HCT116 (cell line): Measurements from ENCODE around the gene CLEC4G. TPM values are rescaled to one million over a fixed set of nuclear protein-coding genes. Genes with fewer than 3 reads are reported as not detected.

ENCODE experiments used
- ATAC-seq: fragments of 200-7000 bp; cut with Tn5 transposase; 2 replicates; pipeline ENCODE4 v1.9.1; 2020; ENCODE audit warnings: mild to moderate bottlenecking, moderate library complexity
- BruUV-seq: library from RNA; stranded (reverse); fragments of 400-500 nt; replicated peaks from 2 replicates; lab custom pipeline; 2021; lab: Mats Ljungman, UMichigan
- CTCF ChIA-PET: fragments of 300-600 bp; sonication (Branson Sonifier 250); formaldehyde crosslinking; loops from one replicate; lab custom pipeline; 2021; ENCODE audit warnings: antibody characterized with exemption; lab: Charles Lee
- POLR2A ChIA-PET: fragments of 300-600, 350-600 bp; sonication (Branson Sonifier 250); formaldehyde crosslinking; loops from one replicate; lab custom pipeline; 2021; ENCODE audit warnings: antibody characterized with exemption; lab: Charles Lee
- RAD21 ChIA-PET, 2 experiments: fragments of 300-600 bp; sonication (Branson Sonifier 250); formaldehyde crosslinking; loops; one replicate each; lab custom pipeline; 2023; ENCODE audit warnings: low total read pairs in 2 of 2; ENCODE audit not compliant: uncharacterized antibody in 2 of 2, unreplicated experiment in 2 of 2, low non-redundant PET in 1 of 2; lab: Charles Lee
- DNase-seq: peaks from one replicate; pipeline ENCODE4 v3.0.0-alpha.2; 2010; ENCODE audit warnings: low read depth, low spot score
- H2AFZ ChIP-seq: fragments of 200-600 bp; shearing (Covaris generic), sonication (generic); 2 replicates; pipeline ENCODE4 v1.6.1; 2017; ENCODE audit warnings: low read depth, mixed run types, mixed read lengths, antibody characterized with exemption, low read length; ENCODE audit not compliant: poor library complexity, severe bottlenecking
- H3K27ac ChIP-seq: 2 replicates; pipeline ENCODE4 v1.5.1; 2012; ENCODE audit warnings: low read depth, low read length
- H3K27me3 ChIP-seq: fragments of 200-600 bp; sonication (generic); 2 replicates; pipeline ENCODE4 v1.6.1; 2016; ENCODE audit warnings: mixed run types, low read length, mixed read lengths; ENCODE audit not compliant: insufficient read depth
- H3K36me3 ChIP-seq, 2 experiments: fragments of 200-500 bp in 1 of 2; fragments of 200-600 bp in 1 of 2; sonication (Bioruptor generic) in 1 of 2; sonication (generic) in 1 of 2; 2 replicates each; pipeline versions ENCODE4 v1.5.1 to v1.6.1; 2014 to 2016; ENCODE audit warnings: low read length in 2 of 2, inconsistent platforms in 1 of 2, mixed read lengths in 1 of 2, mixed run types in 1 of 2; ENCODE audit not compliant: insufficient read depth in 2 of 2, control insufficient read depth in 1 of 2
- H3K4me1 ChIP-seq, 2 experiments: fragments of 200-600 bp in 1 of 2; sonication (generic) in 1 of 2; 2 replicates each; pipeline versions ENCODE4 v1.5.1 to v1.6.1; 2012 to 2017; ENCODE audit warnings: low read length in 2 of 2, inconsistent platforms in 1 of 2, mild to moderate bottlenecking in 1 of 2, mixed read lengths in 1 of 2, mixed run types in 1 of 2, moderate library complexity in 1 of 2; ENCODE audit not compliant: insufficient read depth in 2 of 2, control insufficient read depth in 1 of 2
- H3K4me2 ChIP-seq: fragments of 200-600 bp; sonication (generic); 2 replicates; pipeline ENCODE4 v1.6.1; 2017; ENCODE audit warnings: mixed run types, low read length, mixed read lengths
- H3K4me3 ChIP-seq, 2 experiments: fragments of 200-600 bp in 1 of 2; sonication (generic) in 1 of 2; replicated peaks in 1 of 2; 2 replicates each; pipeline ENCODE4 v1.5.1; 2011 to 2016; ENCODE audit warnings: low read length in 2 of 2, control low read depth in 1 of 2, low read depth in 1 of 2, mild to moderate bottlenecking in 1 of 2, mixed read lengths in 1 of 2, mixed run types in 1 of 2
- H3K79me2 ChIP-seq: fragments of 200-600 bp; sonication (generic); 2 replicates; pipeline ENCODE4 v1.6.1; 2017; ENCODE audit warnings: mild to moderate bottlenecking, mixed run types, low read length, moderate library complexity, mixed read lengths; ENCODE audit not compliant: insufficient read depth
- H3K9ac ChIP-seq: fragments of 200-600 bp; sonication (generic); 2 replicates; pipeline ENCODE4 v1.6.1; 2016; ENCODE audit warnings: low read length, mixed read lengths
- H3K9me2 ChIP-seq: fragments of 200-600 bp; sonication (generic), shearing (Covaris generic); 2 replicates; pipeline ENCODE4 v1.6.1; 2017; ENCODE audit warnings: mixed run types, mild to moderate bottlenecking, moderate library complexity; ENCODE audit not compliant: insufficient read depth
- H3K9me3 ChIP-seq, 2 experiments: fragments of 200-500 bp in 1 of 2; fragments of 200-600 bp in 1 of 2; sonication (Bioruptor generic) in 1 of 2; sonication (generic) in 1 of 2; 2 replicates each; pipeline ENCODE4 v1.6.1; 2014 to 2017; ENCODE audit warnings: low read length in 2 of 2, mixed read lengths in 2 of 2, inconsistent platforms in 1 of 2, low read depth in 1 of 2, mild to moderate bottlenecking in 1 of 2, mixed run types in 1 of 2, moderate library complexity in 1 of 2; ENCODE audit not compliant: control insufficient read depth in 1 of 2, insufficient read depth in 1 of 2
- H4K20me1 ChIP-seq: fragments of 200-600 bp; sonication (generic), shearing (Covaris generic); 2 replicates; pipeline ENCODE4 v1.6.1; 2017; ENCODE audit warnings: mixed run types, mild to moderate bottlenecking, moderate library complexity; ENCODE audit not compliant: insufficient read depth
- ATF3 ChIP-seq: IDR thresholded peaks from 2 replicates; pipeline ENCODE4 v1.6.1; 2012
- CEBPB ChIP-seq: IDR thresholded peaks from 2 replicates; pipeline ENCODE4 v1.6.1; 2012; ENCODE audit warnings: low read depth
- ELF1 ChIP-seq: IDR thresholded peaks from 2 replicates; pipeline ENCODE4 v1.6.1; 2012; ENCODE audit warnings: low read depth, borderline replicate concordance
- EZH2phosphoT487 ChIP-seq: fragments of 200-600 bp; IDR thresholded peaks from 2 replicates; pipeline ENCODE4 v1.6.1; 2018; ENCODE audit warnings: antibody characterized with exemption, borderline replicate concordance
- FOSL1 ChIP-seq: IDR thresholded peaks from 2 replicates; pipeline ENCODE4 v1.6.1; 2012; ENCODE audit warnings: low read depth
- MAX ChIP-seq: IDR thresholded peaks from 2 replicates; pipeline ENCODE4 v1.6.1; 2012
- POLR2AphosphoS5 ChIP-seq: IDR thresholded peaks from 2 replicates; pipeline ENCODE4 v1.6.1; 2011; ENCODE audit warnings: mild to moderate bottlenecking, low read depth, low read length, moderate library complexity
- RAD21 ChIP-seq: IDR thresholded peaks from 2 replicates; pipeline ENCODE4 v1.6.1; 2012; ENCODE audit warnings: low read depth, mild to moderate bottlenecking
- SIN3A ChIP-seq: IDR thresholded peaks from 2 replicates; pipeline ENCODE4 v1.6.1; 2012; ENCODE audit warnings: low read depth
- SP1 ChIP-seq: IDR thresholded peaks from 2 replicates; pipeline ENCODE4 v1.6.1; 2012; ENCODE audit warnings: low read depth
- TCF7L2 ChIP-seq: IDR thresholded peaks from 2 replicates; pipeline ENCODE4 v1.7.0; 2011; ENCODE audit warnings: borderline replicate concordance, inconsistent platforms; ENCODE audit not compliant: insufficient read depth, insufficient read length; ENCODE audit errors: extremely low read depth
- YY1 ChIP-seq: IDR thresholded peaks from 2 replicates; pipeline ENCODE4 v1.6.1; 2011; ENCODE audit warnings: low read length, low read depth, moderate library complexity, mild to moderate bottlenecking; ENCODE audit not compliant: insufficient replicate concordance; ENCODE audit errors: extremely low read depth
- ZBTB33 ChIP-seq: IDR thresholded peaks from 2 replicates; pipeline ENCODE4 v1.6.1; 2011; ENCODE audit warnings: mild to moderate bottlenecking, low read length, moderate library complexity; ENCODE audit not compliant: insufficient replicate concordance; ENCODE audit errors: extremely low read depth
- ZFX ChIP-seq: fragments of 450-650 bp; IDR thresholded peaks from 2 replicates; pipeline ENCODE4 v1.6.1; 2017
- ZNF274 ChIP-seq: fragments of 200-500 bp; sonication (Bioruptor generic); IDR thresholded peaks from 2 replicates; pipeline ENCODE4 v1.6.1; 2014; ENCODE audit warnings: mild to moderate bottlenecking, low read depth, low read length, inconsistent platforms
- intact Hi-C: fragments of 100-400 bp; cut with micrococcal nuclease; formaldehyde crosslinking; loops from 2 replicates; pipeline ENCODE4 v1.10.0; 2022
- total RNA-seq: library from RNA; stranded (reverse); gene quantifications from one replicate; pipeline ENCODE4 v1.2.1, GENCODE V29; 2021; ENCODE audit not compliant: unreplicated experiment

Gene CLEC4G
- total RNA-seq, 1 experiment from 2014 or later, result not detected

- H3K9me2 ChIP-seq, result no peaks in the 10 kb centered on the region
- no peaks in the 10 kb centered on the region for H3K36me3 ChIP-seq
- DNase-seq, result no peak
- peaks cover 12 to 17% of the 10 kb centered on the region in 2 experiments; a peak in 2 of 4 replicates for H3K9me3 ChIP-seq
- H3K79me2 ChIP-seq, result no peaks in the 10 kb centered on the region
- no TSS peak for BruUV-seq
- H3K4me2 ChIP-seq, result no peak overlapping the region
- TF ChIP-seq RAD21 (no peak), EZH2phosphoT487 (no peak), POLR2AphosphoS5 (no peak)
- TF ChIP-seq, all 23 proteins: peak for 0
- no peak overlapping the region for H3K9ac ChIP-seq
- no peak overlapping the region for H3K27ac ChIP-seq
- ChIA-PET CTCF (no interaction called here), POLR2A (no interaction called here), RAD21 (no interaction called here)
- no peak overlapping the region for H3K4me3 ChIP-seq
- H3K4me1 ChIP-seq, result no peaks in the 10 kb centered on the region
- no peaks in the 10 kb centered on the region for H4K20me1 ChIP-seq
- no peak for ATAC-seq
- no peaks in the 10 kb centered on the region for H3K27me3 ChIP-seq
- intact Hi-C loops, result no loop called here
- H2AFZ ChIP-seq, result no peak overlapping the region
Observed at GRCh38 chr19:7756258-7756657, 24.3 kb upstream of the CLEC4G start.

- H3K79me2 ChIP-seq, result no peaks in the 10 kb centered on the region
- H3K9ac ChIP-seq, result no peak overlapping the region
- ChIA-PET POLR2A (interaction anchor here (0.7 kb wide), 1 partner anchor 425 kb away, joined by 3 read pairs; no protein-coding TSS in a partner anchor), CTCF (no interaction called here), RAD21 (no interaction called here)
- H3K27me3 ChIP-seq, result no peaks in the 10 kb centered on the region
- no peak overlapping the region for H3K4me3 ChIP-seq
- H3K27ac ChIP-seq, result no peak overlapping the region
- H3K36me3 ChIP-seq, result no peaks in the 10 kb centered on the region
- peaks cover 2 to 3% of the 10 kb centered on the region in 2 experiments; a peak in 2 of 4 replicates for H3K9me3 ChIP-seq
- no peak overlapping the region for H3K4me2 ChIP-seq
- BruUV-seq, result no TSS peak
- DNase-seq (no peak), ATAC-seq (no peak)
- H3K9me2 ChIP-seq, result no peaks in the 10 kb centered on the region
- H2AFZ ChIP-seq, result no peak overlapping the region
- intact Hi-C loops, result no loop called here
- no peaks in the 10 kb centered on the region for H3K4me1 ChIP-seq
- no peaks in the 10 kb centered on the region for H4K20me1 ChIP-seq
- TF ChIP-seq CEBPB (no peak), ELF1 (no peak), MAX (no peak), ZNF274 (no peak), RAD21 (no peak), TCF7L2 (no peak), SP1 (no peak), ZFX (no peak), FOSL1 (no peak), SIN3A (no peak), POLR2AphosphoS5 (no peak), ZBTB33 (no peak), YY1 (no peak), ATF3 (no peak)
Observed at GRCh38 chr19:7751157-7751783, 19.4 kb upstream of the CLEC4G start.
